Measurements from ENCODE around the gene BICD2.

GRCh38 chr9:92774274-92774673 lies 9.6 kb upstream of the BICD2 start:
- TF ChIP-seq TAF1 (IDR thresholded peaks at IDR 0.05; ENCODE audit: borderline replicate concordance, low read depth, low read length) (no peak), MYC (IDR thresholded peaks at IDR 0.05; ENCODE audit: insufficient read depth, insufficient read length, insufficient replicate concordance, low read length, severe bottlenecking) (no peak), POLR2AphosphoS5 (IDR thresholded peaks at IDR 0.05; ENCODE audit: low read length) (no peak), NFIC (IDR thresholded peaks at IDR 0.05; ENCODE audit: low read depth, low read length) (no peak), POLR2A (IDR thresholded peaks at IDR 0.05; ENCODE audit: low read depth, low read length) (no peak), MAX (IDR thresholded peaks at IDR 0.05; ENCODE audit: low read depth, low read length) (no peak), SUZ12 (IDR thresholded peaks at IDR 0.05; ENCODE audit: unreplicated experiment) (no peak), CTCF (IDR thresholded peaks at IDR 0.05 in 2 of 3, conservative IDR thresholded peaks at IDR 0.05 in 1 of 3; ENCODE audit: control insufficient read depth in 2 of 3, extremely low read depth in 1 of 3, insufficient read depth in 1 of 3, low read depth in 3 of 3, low read length in 3 of 3) (no peak), ATF3 (IDR thresholded peaks at IDR 0.05; ENCODE audit: borderline replicate concordance, extremely low read depth, low read depth, low read length) (no peak), SKIL (IDR thresholded peaks at IDR 0.05; ENCODE audit: low read depth, poor library complexity, severe bottlenecking) (no peak), CREB1 (IDR thresholded peaks at IDR 0.05; ENCODE audit: low read depth) (no peak), NFXL1 (IDR thresholded peaks at IDR 0.05; ENCODE audit: borderline replicate concordance) (no peak), BMI1 (IDR thresholded peaks at IDR 0.05; ENCODE audit: borderline replicate concordance) (no peak), SUPT20H (IDR thresholded peaks at IDR 0.05; ENCODE audit: borderline replicate concordance, control insufficient read depth, low read depth, low read length) (no peak)
